GM18526 (cell line): ENCODE results near the gene CD5L.

ENCODE experiments used
- POLR2A ChIP-seq: IDR thresholded peaks from 3 replicates; pipeline ENCODE4 v1.6.1; 2011; ENCODE audit not compliant: insufficient read length; ENCODE audit errors: extremely low read depth

The CD5L gene

GRCh38 chr1:157841708-157842107 is at the start of gene CD5L:
TSS of gene CD5L (minus strand) at chr1:157841808. CDS start at chr1:157841701, 107 bp downstream.
- TF ChIP-seq POLR2A, result no peak

DNA sequence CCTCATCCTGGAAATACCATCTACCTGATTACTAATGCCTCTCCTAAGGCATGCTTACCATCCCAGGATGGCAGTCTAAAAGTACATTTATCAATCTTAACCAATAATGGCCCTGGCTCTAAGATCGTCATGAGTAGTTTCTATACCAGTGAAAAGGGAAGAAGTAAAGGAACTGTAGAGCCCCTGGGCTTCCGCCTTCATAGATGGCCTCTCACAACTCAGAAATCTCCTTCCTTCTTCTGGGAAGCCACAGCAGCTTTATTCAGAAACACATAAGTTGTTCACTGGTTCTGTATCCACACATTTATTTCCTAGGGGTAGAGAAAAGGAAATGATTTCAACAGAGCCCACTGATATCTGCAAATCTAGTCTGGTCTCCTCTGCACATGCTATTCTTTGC is 41.0 kb upstream of the CD5L start:
- TF ChIP-seq POLR2A, result no peak

GRCh38 chr1:157880621-157881020 is 39.0 kb upstream of the CD5L start:
- TF ChIP-seq POLR2A, result no peak

- no peak for TF ChIP-seq POLR2A
These were observed 36.5 kb upstream of the CD5L start for GRCh38 chr1:157878059-157878458.

GRCh38 chr1:157870490-157870889 is 28.9 kb upstream of the CD5L start:
- TF ChIP-seq POLR2A, result no peak

DNA sequence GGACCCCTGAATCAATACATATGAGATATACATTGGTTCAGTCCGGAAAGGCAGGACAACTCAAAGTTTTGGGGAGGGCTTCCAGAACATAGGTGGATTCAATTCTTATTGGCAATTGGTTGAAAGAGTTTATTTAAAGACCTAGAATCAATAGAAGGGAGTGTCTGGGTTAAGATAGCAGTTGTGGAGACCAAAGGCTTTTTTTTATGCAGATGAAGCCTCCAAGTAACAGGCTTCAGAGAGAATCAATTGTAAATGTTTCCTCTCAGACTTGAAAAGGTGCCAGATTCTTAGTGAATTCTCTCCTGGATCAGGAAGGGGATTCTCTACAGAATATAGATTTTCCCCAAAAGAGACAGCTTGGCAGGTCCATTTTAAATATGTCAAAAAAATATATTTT is 27.0 kb upstream of the CD5L start:
- TF ChIP-seq POLR2A, result no peak

- TF ChIP-seq POLR2A, result no peak
These were observed 20.8 kb upstream of the CD5L start for GRCh38 chr1:157862114-157863070.

DNA sequence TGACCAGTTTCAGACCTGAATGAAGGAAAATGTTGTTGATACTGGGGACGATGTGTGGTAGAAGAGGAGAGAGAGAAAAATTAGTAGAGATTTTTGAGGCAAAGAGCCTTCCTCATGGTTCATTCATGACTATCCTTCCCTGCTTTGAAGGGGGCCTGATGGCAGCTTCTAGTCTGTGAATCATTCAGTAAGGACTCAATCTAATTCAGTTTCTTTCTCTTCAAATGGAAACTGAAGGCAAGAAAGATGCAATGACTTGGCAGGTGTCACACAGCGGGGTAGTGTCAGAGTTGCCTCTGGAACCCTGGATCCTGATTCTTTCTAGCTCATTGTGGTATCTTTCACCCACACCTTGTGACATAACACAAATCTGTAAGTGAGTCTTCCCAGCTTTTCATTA is 14.9 kb upstream of the CD5L start:
- TF ChIP-seq POLR2A, result no peak

DNA sequence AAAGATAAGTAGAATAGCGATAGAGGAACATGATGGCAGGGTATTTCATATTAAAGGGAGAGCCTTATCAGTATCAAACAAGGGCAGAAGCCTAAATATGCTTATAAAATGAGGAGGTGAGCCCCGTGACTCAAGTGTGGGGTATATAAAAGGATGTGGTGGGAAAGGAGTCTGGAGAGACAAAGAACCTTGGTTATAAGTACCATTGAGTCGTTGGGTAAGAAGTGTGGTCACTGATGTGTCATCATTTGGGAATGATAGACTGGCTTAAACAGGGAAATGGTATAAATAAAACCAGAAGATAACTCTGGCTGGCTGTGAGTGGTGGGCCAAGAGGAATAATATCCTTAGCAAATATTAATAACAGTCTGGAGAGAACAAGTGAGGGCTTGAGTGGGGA is 10.9 kb upstream of the CD5L start:
- no peak for TF ChIP-seq POLR2A

DNA sequence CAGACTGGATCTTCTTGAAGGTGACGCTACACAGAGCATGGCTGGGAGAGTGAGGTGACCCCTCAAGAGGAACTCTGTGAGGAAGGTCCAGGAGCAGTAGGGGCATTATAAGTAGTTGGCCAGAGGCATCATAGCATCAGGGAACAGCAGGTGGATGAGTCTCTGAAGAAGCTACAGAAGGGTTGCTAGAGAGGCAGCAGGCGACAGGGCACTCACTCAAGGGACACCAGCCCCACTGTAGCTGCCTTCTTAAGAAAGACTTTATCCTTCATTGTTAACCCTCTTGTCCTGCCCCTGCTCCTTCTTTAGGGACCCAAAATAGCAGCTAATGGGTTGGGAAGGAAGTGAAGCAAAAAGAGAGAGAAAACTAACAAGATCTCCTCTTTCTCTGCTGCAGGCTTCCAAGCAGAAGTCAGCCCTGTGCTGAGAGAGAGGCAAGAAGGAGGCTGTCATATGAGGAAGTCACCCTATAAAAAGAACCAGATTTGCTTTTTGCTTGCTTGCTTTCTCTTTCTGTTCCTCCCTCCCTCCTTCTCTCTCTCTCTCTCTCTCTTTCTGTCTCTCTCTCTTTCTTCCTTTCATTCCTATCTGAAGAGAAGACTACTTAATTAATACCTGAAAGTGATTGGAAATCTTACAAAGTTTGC is 7.7 kb upstream of the CD5L start:
- TF ChIP-seq POLR2A, result no peak

- no peak for TF ChIP-seq POLR2A
These were observed 2.7 kb upstream of the CD5L start for GRCh38 chr1:157844089-157844830.

DNA sequence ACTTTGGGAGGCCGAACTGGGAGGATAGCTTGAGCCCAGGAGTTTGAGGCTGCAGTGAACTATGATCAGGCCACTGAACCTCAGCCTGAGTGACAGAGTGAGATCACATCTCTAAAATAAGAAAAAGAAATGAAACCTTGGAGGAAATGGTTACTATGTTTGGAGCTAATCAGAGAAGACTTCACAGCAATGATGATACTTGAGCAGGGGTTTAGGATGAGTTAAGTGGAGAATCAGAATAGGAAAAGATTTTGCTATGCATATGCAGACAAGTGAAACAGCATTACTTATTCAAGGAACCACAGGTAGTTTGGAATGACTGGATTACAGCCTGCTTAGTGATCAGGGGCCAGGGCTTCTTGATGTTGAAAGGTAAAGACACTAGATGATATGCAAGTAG is 1.3 kb upstream of the CD5L start:
- TF ChIP-seq POLR2A, result no peak

- TF ChIP-seq POLR2A, result no peak
These were observed 2.6 kb downstream of the CD5L start for GRCh38 chr1:157838966-157839365.

DNA sequence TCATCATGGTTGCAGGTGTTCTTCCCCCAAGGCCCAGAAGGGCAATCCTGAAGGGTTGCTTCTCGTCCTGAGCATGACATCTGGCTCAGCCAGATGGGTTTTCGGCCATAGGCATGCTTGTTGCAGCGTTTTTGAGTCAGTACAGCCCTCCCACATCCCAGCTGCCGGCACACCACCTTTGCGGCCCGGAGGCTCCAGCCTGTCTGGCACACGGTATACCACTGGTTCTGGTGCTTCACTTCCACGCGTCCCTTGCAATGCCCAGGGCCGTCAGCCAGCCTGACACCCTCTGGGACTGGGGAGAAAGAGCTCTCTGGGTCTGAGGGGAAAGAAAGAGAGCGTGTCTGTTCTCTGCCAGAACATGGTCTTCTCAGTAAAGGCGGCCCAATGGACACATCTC is 7.2 kb downstream of the CD5L start:
- no peak for TF ChIP-seq POLR2A

DNA sequence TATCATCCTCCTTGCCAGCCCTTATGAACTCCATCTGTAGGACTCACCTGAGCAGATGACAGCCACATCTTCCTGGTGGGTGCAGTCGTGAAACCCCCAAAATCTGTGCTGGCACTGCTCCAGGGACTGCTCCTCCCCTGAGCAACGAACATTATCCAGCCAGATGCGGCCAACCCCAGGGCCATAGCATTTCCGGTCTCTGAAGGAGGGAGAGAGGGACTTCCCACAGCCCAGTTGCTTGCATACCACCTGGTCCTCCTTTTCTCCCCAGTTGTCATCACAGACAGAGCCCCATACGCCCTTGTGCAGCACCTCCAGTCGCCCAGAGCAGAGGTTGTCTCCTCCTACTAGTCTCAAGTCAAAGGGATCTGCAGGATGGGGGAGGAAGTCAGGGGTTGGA is 8.5 kb downstream of the CD5L start:
- TF ChIP-seq POLR2A, result no peak
